ACHN (cell line): ENCODE measurements around the gene CCER1.

Source experiments
- DNase-seq: peaks from one replicate; pipeline ENCODE4 v3.0.0-alpha.2; 2015
- in situ Hi-C: cut with HindIII; loops from 2 replicates; pipeline ENCODE4 v1.10.0; 2017; ENCODE audit warnings: low sequenced_read_pairs, low pct_ligation_motif_present, low pct_unique_long_range_greater_than_20kb

Gene CCER1

GRCh38 chr12:90937651-90938050 is 17.3 kb downstream of the CCER1 start:
- DNase-seq: no peak

GRCh38 chr12:90936230-90937005 is 18.6 kb downstream of the CCER1 start:
- DNase-seq: no peak
- in situ Hi-C loops: no loop called here

More at GRCh38 chr12:90937651-90938050, 17.3 kb downstream of the CCER1 start:
- in situ Hi-C loops: no loop called here

- no peak for DNase-seq
- in situ Hi-C loops: no loop called here
Measured at GRCh38 chr12:90925562-90925961, 29.4 kb downstream of the CCER1 start.

GRCh38 chr12:90924406-90924805 is 30.6 kb downstream of the CCER1 start:
- DNase-seq: no peak
- in situ Hi-C loops: no loop called here

DNA sequence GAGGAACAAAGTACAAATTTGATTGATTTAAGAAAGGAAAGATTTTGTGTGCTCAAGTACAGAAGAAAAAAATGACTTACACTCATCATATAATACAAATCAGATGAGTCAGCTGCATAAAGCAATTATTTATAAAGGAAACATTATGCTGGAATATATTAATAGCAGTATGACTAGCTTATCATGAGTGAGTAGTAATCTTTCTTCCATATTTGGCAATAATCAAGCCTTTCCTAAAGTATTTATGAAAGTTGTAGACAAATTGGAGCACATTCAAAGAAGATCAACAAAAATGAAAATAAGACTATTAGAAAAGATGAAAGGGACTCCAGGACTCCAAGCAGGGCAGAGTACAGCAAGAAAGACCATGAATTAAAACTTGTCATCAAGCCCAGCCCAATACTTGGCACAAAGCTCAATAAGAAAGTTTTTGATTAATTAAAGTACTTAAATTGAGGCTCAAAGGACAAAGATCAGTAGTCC is 32.8 kb downstream of the CCER1 start:
- no peak for DNase-seq
- in situ Hi-C loops: no loop called here

- in situ Hi-C loops: no loop called here
- DNase-seq: no peak
Measured at GRCh38 chr12:90921536-90921935, 33.4 kb downstream of the CCER1 start.

DNA sequence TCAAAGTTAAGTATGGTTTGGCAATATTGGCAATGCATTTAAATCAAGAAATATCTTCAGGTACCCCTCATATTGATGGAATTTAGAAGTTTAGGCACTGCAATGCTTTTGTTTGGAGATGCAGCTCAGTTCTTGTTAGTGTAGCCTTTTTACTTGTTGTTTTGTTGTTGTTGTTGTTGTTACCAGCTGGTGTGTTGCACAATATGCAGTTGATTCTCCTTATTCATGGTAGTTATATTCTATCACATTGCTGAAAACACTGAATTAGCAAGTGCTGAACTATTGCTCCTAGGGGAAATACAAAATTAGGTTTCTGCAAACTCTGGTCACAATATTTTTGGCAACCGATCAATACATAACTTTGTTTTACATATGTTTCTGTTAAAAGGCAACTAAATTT is 34.8 kb downstream of the CCER1 start:
- in situ Hi-C loops: no loop called here
- DNase-seq: no peak

DNA sequence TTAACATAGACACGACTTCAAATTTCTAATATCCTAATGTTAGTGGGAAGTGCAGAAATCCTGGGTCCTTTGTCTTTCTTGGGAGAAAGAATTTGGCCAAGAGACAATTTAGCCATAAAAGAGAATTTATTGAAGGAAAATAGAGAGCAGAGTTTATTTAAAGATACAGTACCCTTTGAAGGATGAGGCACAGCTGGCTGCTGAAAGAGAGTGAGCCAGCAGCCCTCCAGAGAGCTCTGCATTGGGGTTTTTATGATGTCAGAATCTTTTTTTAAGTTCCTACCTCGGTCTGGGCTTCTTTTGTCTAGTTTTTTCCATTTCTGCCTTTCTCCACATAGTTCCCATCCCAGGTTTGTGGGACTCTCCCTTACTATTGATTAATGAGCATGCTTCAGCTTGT is 37.5 kb downstream of the CCER1 start:
- in situ Hi-C loops: no loop called here
- no peak for DNase-seq

GRCh38 chr12:90916516-90916915 is 38.5 kb downstream of the CCER1 start:
- in situ Hi-C loops: no loop called here
- DNase-seq: no peak

- DNase-seq: no peak
- in situ Hi-C loops: no loop called here
Measured at GRCh38 chr12:90915353-90915752, 39.6 kb downstream of the CCER1 start.

GRCh38 chr12:90910958-90911357 is 44.0 kb downstream of the CCER1 start:
- DNase-seq: no peak
- in situ Hi-C loops: no loop called here

- in situ Hi-C loops: no loop called here
- DNase-seq: peak; percentile 74
Measured at GRCh38 chr12:90909069-90909770, 45.8 kb downstream of the CCER1 start.

GRCh38 chr12:90908465-90908864 is 46.5 kb downstream of the CCER1 start:
- in situ Hi-C loops: no loop called here

GRCh38 chr12:90905691-90906370 is 49.1 kb downstream of the CCER1 start:
- DNase-seq: no peak
- in situ Hi-C loops: no loop called here

More at GRCh38 chr12:90908465-90908864, 46.5 kb downstream of the CCER1 start:
- DNase-seq: no peak

DNA sequence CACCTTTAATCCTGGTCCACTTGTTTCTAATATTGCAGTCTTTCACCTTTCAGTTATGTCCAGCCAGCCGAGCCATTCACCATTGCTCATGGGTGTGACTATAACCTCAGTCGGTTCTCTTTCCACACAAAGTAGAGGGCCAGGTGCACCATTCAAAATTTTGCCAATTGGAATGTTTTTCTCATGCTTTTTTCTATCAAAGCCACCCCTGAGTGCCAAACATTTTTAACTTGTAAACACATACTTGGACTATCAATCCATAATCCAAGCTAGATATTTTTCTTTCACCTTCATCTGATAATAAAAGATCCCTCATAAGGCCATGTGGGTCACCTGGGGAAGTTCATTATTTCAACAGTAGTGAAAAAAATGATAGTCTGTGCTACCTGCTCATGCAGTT is 52.4 kb downstream of the CCER1 start:
- in situ Hi-C loops: no loop called here
- DNase-seq: no peak
